SJCRH30 (cell line): ENCODE data around the gene RHCG. TPM values are rescaled to one million over a fixed set of nuclear protein-coding genes. Genes with fewer than 3 reads are reported as not detected.
"Not testable (repeated sequence)": the region's sequence is repeated elsewhere in the genome, so short reads cannot be mapped to it uniquely, and the experiment has no call there.

Experiments used
- DNase-seq, 2 experiments: peaks; one replicate each; pipeline ENCODE4 v3.0.0-alpha.2; 2015 to 2020
- H3K27ac ChIP-seq: fragments of 250-450 bp; sonication (Bioruptor Pico); 2 replicates; pipeline ENCODE4 v1.5.1; 2020; ENCODE audit warnings: mild to moderate bottlenecking, moderate library complexity
- H3K27me3 ChIP-seq: fragments of 250-450 bp; sonication (Bioruptor Pico); 2 replicates; pipeline ENCODE4 v1.5.1; 2020; ENCODE audit warnings: mild to moderate bottlenecking, moderate library complexity
- H3K36me3 ChIP-seq: fragments of 250-450 bp; sonication (Bioruptor Pico); 2 replicates; pipeline ENCODE4 v1.5.1; 2020; ENCODE audit warnings: mild to moderate bottlenecking, moderate library complexity
- H3K4me1 ChIP-seq: fragments of 250-450 bp; sonication (Bioruptor Pico); 2 replicates; pipeline ENCODE4 v1.5.1; 2020; ENCODE audit warnings: mild to moderate bottlenecking, moderate library complexity
- H3K4me3 ChIP-seq: fragments of 250-450 bp; sonication (Bioruptor Pico); 2 replicates; pipeline ENCODE4 v1.5.1; 2020; ENCODE audit warnings: mild to moderate bottlenecking, moderate library complexity
- H3K9me3 ChIP-seq: fragments of 250-450 bp; sonication (Bioruptor Pico); replicated peaks from 2 replicates; pipeline ENCODE4 v1.5.1; 2020; ENCODE audit warnings: mild to moderate bottlenecking, moderate library complexity
- total RNA-seq: library from RNA; depleted of rRNA; stranded (reverse); fragments of >200 nt; shearing (Covaris generic); gene quantifications from 2 replicates; pipeline ENCODE4 v1.2.3, GENCODE V29; 2014

The RHCG gene
- total RNA-seq, 1 experiment from 2014 or later, result not detected

GRCh38 chr15:89475661-89476060 is 20.7 kb downstream of the RHCG start:
- Histone ChIP-seq H3K27ac (no peak overlapping the region), H3K4me1 (no peaks in the 10 kb centered on the region), H3K4me3 (no peak overlapping the region), H3K9me3 (no peaks in the 10 kb centered on the region), H3K27me3 (0 out of 2 replicates have a peak, but pooled peaks cover 10% of the 10 kb centered on the region), H3K36me3 (no peaks in the 10 kb centered on the region)
- DNase-seq, result no peak

- Histone ChIP-seq H3K27me3 (0 out of 2 replicates have a peak, but pooled peaks cover 6% of the 10 kb centered on the region), H3K27ac (no peak overlapping the region), H3K36me3 (no peaks in the 10 kb centered on the region), H3K9me3 (no peaks in the 10 kb centered on the region), H3K4me3 (no peak overlapping the region), H3K4me1 (no peaks in the 10 kb centered on the region)
- DNase-seq, result peak; percentile 54 to 77
Observed at GRCh38 chr15:89472785-89473256, 23.6 kb downstream of the RHCG start.

DNA sequence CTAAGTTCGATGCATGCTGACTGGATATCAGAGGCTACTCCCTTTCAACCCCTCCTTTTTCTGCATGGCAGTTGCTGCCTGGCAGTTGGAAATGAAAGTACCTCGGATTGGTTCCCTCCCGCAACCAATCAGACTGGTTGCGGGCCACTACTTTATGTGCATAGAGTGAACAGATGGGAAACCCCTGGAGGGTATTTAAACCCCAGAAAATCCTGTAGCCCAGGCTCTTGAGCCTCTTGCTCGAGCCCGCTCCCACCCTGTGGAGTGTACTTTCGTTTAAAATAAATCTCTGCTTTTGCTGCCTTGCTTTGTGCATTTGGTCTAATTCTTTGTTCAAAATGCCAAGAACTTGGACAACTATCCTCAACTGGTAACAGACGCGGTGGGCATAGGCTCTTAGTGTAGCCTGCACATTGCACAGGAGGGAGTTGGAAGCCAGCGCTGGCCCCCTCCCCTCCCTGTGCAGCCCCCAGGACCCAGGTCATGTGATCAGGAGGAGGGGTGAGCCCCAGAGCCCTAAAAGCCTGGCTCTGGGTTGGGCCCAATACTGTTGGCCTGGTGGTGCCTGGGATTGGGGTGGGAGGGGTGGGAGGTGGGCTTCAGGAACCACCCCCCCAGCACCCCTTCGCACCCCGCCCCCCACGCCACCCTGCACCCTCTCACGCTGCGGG is 26.8 kb downstream of the RHCG start:
- DNase-seq, result no peak
- Histone ChIP-seq H3K4me3 (no peak overlapping the region), H3K27ac (no peak overlapping the region), H3K27me3 (no peaks in the 10 kb centered on the region), H3K9me3 (no peaks in the 10 kb centered on the region), H3K36me3 (no peaks in the 10 kb centered on the region), H3K4me1 (no peaks in the 10 kb centered on the region)

- H3K4me1 ChIP-seq, DNase-seq, H3K9me3 ChIP-seq, H3K27ac ChIP-seq, H3K27me3 ChIP-seq, H3K36me3 ChIP-seq, H3K4me3 ChIP-seq: not testable (repeated sequence)
Observed at GRCh38 chr15:89468813-89469212, 27.6 kb downstream of the RHCG start.

DNA sequence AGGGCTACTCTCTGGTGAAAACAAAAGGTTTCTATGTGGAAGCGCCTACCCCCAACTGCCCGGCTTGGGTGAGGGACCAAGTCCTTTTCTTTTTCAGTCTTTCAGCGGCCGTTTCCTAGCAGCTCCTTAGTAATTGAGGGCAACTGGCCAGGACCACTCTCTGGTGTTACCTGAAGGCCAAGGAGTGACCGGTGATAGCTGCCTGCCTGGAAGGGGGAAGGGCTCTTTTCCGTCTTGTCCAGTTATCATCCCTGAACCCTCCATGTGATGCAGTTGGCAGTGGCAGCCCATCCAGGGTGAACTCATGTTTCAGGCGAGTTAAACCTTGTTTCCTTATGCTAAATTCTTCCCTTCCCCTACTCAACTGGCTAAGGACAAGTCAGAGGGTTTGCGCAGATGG is 33.3 kb downstream of the RHCG start:
- H3K27me3 ChIP-seq, result no peaks in the 10 kb centered on the region
- no peaks in the 10 kb centered on the region for H3K36me3 ChIP-seq
- H3K4me1 ChIP-seq, result no peaks in the 10 kb centered on the region
- H3K4me3 ChIP-seq, result no peak overlapping the region
- DNase-seq, result no peak
- no peak overlapping the region for H3K27ac ChIP-seq
- H3K9me3 ChIP-seq, result no peaks in the 10 kb centered on the region

DNA sequence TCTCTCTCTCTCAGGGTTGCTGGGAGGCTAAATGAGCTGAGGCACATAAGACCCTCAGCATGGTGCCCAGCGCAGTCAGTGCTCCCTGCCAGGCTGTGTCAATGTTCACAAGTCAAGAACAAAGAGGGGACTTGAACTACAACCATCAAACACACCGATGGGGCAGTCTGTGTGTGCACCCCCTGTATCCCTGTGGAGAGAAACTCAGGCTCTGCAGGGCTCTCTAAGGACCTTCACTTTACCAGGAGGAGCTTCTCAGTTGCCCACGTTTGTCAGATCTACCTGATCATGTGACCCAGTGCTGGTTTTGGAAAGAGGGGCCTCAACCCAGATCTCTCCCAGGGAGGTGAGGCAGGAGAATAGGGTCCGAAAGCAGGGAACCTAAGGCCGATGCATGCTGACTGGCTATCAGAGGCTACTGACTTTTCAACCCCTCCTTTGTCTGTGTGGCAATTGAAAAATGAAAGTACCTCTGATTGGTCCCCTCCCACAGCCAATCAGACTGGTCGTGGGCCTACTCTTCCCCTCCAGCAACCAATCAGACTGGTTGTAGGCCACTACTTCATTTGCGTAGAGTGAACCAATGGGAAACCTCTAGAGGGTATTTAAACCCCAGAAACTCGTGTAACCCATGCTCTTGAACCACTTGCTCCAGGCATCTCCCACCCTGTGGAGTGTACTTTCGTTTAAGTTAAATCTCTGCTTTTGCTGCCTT is 34.0 kb downstream of the RHCG start:
- H3K27me3 ChIP-seq, result no peaks in the 10 kb centered on the region
- no peaks in the 10 kb centered on the region for H3K36me3 ChIP-seq
- H3K27ac ChIP-seq, result no peak overlapping the region
- no peaks in the 10 kb centered on the region for H3K9me3 ChIP-seq
- H3K4me3 ChIP-seq, result no peak overlapping the region
- DNase-seq, result peak in 1 of 2 experiments; percentile 32
- H3K4me1 ChIP-seq, result no peaks in the 10 kb centered on the region

DNA sequence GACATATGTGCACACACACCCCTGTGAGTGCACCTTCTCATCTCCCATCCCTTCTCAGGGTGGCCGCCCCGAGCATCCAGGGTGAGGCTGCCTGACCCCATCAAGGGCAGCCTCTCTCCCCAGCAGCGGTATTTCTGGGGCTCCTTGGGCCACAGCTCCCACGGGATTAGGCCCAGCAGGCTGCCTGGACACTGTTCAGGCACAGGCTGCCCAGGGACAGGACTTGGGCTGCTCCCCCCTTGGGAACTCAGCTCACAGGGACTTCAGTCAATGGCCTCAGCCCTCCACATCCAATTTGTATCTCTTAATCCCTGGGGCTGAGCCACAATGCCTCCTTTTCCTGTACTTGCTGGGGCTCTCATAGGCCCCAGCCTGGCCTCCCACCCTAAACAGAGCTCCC is 35.0 kb downstream of the RHCG start:
- Histone ChIP-seq H3K4me3 (no peak overlapping the region), H3K9me3 (no peaks in the 10 kb centered on the region), H3K27me3 (no peaks in the 10 kb centered on the region), H3K36me3 (no peaks in the 10 kb centered on the region), H3K4me1 (no peaks in the 10 kb centered on the region), H3K27ac (no peak overlapping the region)
- DNase-seq, result no peak

DNA sequence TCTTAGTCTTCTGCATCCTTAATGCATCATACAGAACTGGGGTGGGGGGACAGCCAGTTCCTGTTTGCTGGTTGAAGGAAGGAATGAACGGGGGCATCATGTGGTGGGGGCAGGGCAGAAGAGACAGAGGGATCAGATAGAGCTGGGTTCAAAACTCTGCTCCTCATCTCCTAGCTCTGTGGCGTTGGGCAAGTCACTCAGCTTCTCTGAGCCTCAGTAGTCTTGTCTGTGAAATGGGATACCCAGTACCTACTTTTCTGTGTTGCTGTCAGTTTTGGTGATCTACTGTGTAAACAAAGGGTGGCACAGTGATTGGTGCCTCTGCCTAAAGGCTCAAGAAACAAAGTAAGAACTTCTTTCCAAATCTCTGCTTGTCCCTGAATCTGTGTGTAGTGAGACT is 36.3 kb downstream of the RHCG start:
- Histone ChIP-seq H3K4me3 (no peak overlapping the region), H3K9me3 (no peaks in the 10 kb centered on the region), H3K4me1 (no peaks in the 10 kb centered on the region), H3K27me3 (no peaks in the 10 kb centered on the region), H3K36me3 (no peaks in the 10 kb centered on the region), H3K27ac (no peak overlapping the region)
- DNase-seq, result no peak

DNA sequence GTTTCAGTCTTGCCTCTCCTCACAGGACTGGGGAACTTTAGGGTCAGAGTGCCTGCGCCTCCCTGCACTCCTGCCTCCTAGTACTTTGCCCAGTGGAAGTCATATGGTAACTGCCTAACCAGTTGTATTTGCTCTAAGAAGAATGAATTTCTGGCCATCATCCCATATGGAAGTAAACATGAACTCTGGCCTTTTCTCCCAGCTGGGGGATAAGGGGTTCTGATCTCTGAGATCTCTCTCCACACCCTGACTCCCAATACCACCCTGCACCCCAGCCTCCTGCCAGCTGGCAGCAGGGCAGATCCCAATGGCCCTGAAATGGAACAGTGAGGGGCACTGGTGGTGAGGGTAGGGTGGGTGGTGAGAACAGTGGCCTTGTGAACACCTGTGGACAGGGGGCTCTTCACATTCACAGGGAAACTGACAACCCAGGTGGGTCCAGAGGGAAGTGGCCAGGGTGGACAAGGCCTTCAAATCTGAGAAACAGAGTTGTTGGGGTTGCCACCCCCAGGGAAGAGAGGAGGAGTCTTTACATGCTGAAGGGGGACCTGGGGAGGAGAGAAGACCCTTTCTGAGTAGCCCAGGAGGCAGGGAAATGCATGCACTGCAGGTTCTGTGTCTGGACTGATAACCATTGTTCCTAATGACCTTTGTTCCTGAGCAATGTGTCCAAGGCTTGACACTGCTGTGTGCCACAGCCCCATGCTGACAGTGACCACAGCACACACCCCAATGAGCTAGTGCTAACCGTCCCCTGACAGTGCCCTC is 36.9 kb downstream of the RHCG start:
- Histone ChIP-seq H3K27ac (no peak overlapping the region), H3K4me1 (no peaks in the 10 kb centered on the region), H3K9me3 (no peaks in the 10 kb centered on the region), H3K27me3 (no peaks in the 10 kb centered on the region), H3K4me3 (no peak overlapping the region), H3K36me3 (no peaks in the 10 kb centered on the region)
- no peak for DNase-seq

GRCh38 chr15:89458440-89458839 is 37.9 kb downstream of the RHCG start:
- no peak for DNase-seq
- Histone ChIP-seq H3K4me3 (no peak overlapping the region), H3K27ac (no peak overlapping the region), H3K36me3 (no peaks in the 10 kb centered on the region), H3K9me3 (no peaks in the 10 kb centered on the region), H3K4me1 (no peaks in the 10 kb centered on the region), H3K27me3 (no peaks in the 10 kb centered on the region)

DNA sequence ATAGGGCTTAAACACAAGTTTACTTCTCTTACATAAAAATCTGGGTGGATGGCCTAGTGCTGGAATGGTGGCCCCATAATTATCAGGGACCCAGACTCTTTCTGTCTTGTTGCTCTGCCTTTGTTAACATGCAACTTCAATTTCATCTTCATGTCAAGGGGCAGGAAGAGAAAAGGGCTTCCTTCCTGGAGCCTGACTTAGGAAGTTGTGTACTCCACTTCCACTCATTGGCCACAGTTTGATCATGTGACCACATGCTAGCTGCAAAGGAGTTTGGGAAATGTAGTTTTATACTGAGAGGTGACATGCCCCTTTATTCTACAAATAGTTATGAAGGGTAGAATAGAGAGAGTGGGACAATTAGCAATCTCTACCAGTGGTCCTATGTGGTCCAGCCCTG is 39.3 kb downstream of the RHCG start:
- Histone ChIP-seq H3K27ac (no peak overlapping the region), H3K4me3 (no peak overlapping the region), H3K4me1 (no peaks in the 10 kb centered on the region), H3K9me3 (no peaks in the 10 kb centered on the region), H3K27me3 (no peaks in the 10 kb centered on the region), H3K36me3 (no peaks in the 10 kb centered on the region)
- peak in 1 of 2 experiments; percentile 32 for DNase-seq

DNA sequence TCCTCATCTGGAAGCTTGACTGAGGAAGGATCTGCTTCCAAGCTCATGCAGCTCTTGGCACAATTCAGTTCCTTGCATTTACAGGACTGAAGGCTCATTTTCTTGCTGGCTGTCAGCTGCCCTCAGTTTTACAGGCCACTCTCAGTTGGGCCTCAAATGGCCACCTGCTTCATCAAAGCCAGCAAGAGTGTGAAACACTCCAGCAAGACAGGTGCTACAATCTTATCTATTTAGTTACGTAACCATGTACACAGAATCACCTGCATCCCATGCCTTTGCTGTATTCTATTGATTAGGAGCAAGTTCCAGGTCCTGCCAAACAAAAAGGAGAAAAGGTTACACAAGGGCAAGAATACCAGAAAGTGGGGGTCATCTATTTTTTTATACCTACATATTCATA is 40.8 kb downstream of the RHCG start:
- no peak overlapping the region for H3K4me3 ChIP-seq
- no peaks in the 10 kb centered on the region for H3K4me1 ChIP-seq
- no peaks in the 10 kb centered on the region for H3K36me3 ChIP-seq
- no peaks in the 10 kb centered on the region for H3K27me3 ChIP-seq
- no peak for DNase-seq
- no peak overlapping the region for H3K27ac ChIP-seq
- no peaks in the 10 kb centered on the region for H3K9me3 ChIP-seq

DNA sequence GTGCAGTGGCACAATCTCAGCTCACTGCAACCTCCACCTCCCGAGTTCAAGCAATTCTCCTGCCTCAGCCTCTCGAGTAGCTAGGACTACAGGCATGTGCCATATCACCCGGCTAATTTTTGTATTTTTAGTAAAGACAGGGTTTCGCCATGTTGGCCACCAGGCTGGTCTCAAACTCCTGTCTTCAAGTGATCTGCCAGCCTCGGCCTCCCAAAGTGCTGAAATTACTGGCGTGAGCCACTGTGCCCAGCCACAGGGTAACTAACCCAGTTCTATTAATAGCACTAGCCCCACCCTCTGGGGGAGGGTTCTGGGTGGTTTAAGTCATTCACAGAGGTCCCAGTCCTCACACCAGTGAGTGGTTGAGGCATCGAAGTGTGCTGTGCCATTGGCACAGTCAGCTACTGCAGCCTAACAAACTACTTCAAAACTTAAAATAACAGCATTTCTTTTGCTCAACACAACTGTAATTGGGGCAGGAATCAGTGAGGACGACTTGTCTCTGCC is 44.0 kb downstream of the RHCG start:
- no peak overlapping the region for H3K27ac ChIP-seq
- DNase-seq, result no peak
- no peaks in the 10 kb centered on the region for H3K9me3 ChIP-seq
- peaks cover 10% of the 10 kb centered on the region; the same call in 1 of the 2 replicates for H3K27me3 ChIP-seq
- H3K4me1 ChIP-seq, result no peaks in the 10 kb centered on the region
- no peak overlapping the region for H3K4me3 ChIP-seq
- no peaks in the 10 kb centered on the region for H3K36me3 ChIP-seq

GRCh38 chr15:89451846-89452245 is 44.5 kb downstream of the RHCG start:
- H3K27me3 ChIP-seq, result peaks cover 12% of the 10 kb centered on the region; the same call in 1 of the 2 replicates
- H3K4me3 ChIP-seq, result no peak overlapping the region
- no peaks in the 10 kb centered on the region for H3K36me3 ChIP-seq
- no peaks in the 10 kb centered on the region for H3K4me1 ChIP-seq
- no peak overlapping the region for H3K27ac ChIP-seq
- no peak for DNase-seq
- no peaks in the 10 kb centered on the region for H3K9me3 ChIP-seq
